Measurements from ENCODE around the gene CPNE8.

- TF ChIP-seq POLR2A (IDR thresholded peaks at IDR 0.05) (no peak), CTCF (IDR thresholded peaks at IDR 0.05) (no peak)
Measured at GRCh38 chr12:38708466-38708865, 196.9 kb downstream of the CPNE8 start.
